Activated CD8-positive, alpha-beta memory T cell treated with anti-CD3 and anti-CD28 coated beads, Interleukin-2, amount 10 ng/mL, durations not matched to agents 7 days and 5 days (primary cell): ENCODE results near the gene UBXN2A. TPM values are rescaled to one million over a fixed set of nuclear protein-coding genes. Genes with fewer than 3 reads are reported as not detected.
"Not testable (repeated sequence)": the region's sequence is repeated elsewhere in the genome, so short reads cannot be mapped to it uniquely, and the experiment has no call there.

Experiments
- ATAC-seq: fragments of 150-1000 bp; cut with Tn5 transposase; one replicate; pipeline ENCODE4 v1.10.0; 2021; ENCODE audit warnings: moderate library complexity
- CTCF ChIA-PET: fragments of 350-600 bp; sonication (Branson Sonifier 250); formaldehyde crosslinking; loops from one replicate; lab custom pipeline; 2021; ENCODE audit warnings: antibody characterized with exemption; lab: Charles Lee
- DNase-seq: peaks from one replicate; pipeline ENCODE4 v3.0.0-alpha.2; 2020
- H3K27ac Mint-ChIP-seq: one replicate; pipeline ENCODE4 v1.8.0; 2021; ENCODE audit warnings: mild to moderate bottlenecking, mixed read lengths
- H3K27me3 Mint-ChIP-seq: one replicate; pipeline ENCODE4 v1.8.0; 2021; ENCODE audit warnings: mixed read lengths
- H3K36me3 Mint-ChIP-seq: one replicate; pipeline ENCODE4 v1.8.0; 2021; ENCODE audit warnings: mild to moderate bottlenecking, mixed read lengths
- H3K4me1 Mint-ChIP-seq: one replicate; pipeline ENCODE4 v1.8.0; 2021; ENCODE audit warnings: mixed read lengths
- H3K4me3 Mint-ChIP-seq: one replicate; pipeline ENCODE4 v1.8.0; 2021; ENCODE audit warnings: mild to moderate bottlenecking, moderate library complexity, mixed read lengths
- H3K9me3 Mint-ChIP-seq: one replicate; pipeline ENCODE4 v1.8.0; 2022; ENCODE audit warnings: low read depth, mixed read lengths
- total RNA-seq, 2 experiments: library from RNA; stranded (reverse); gene quantifications; one replicate each; pipeline ENCODE4 v1.2.3, GENCODE V29; 2021

UBXN2A gene
- total RNA-seq, 2 experiments from 2014 or later: 10.5 to 13.1 TPM

DNA sequence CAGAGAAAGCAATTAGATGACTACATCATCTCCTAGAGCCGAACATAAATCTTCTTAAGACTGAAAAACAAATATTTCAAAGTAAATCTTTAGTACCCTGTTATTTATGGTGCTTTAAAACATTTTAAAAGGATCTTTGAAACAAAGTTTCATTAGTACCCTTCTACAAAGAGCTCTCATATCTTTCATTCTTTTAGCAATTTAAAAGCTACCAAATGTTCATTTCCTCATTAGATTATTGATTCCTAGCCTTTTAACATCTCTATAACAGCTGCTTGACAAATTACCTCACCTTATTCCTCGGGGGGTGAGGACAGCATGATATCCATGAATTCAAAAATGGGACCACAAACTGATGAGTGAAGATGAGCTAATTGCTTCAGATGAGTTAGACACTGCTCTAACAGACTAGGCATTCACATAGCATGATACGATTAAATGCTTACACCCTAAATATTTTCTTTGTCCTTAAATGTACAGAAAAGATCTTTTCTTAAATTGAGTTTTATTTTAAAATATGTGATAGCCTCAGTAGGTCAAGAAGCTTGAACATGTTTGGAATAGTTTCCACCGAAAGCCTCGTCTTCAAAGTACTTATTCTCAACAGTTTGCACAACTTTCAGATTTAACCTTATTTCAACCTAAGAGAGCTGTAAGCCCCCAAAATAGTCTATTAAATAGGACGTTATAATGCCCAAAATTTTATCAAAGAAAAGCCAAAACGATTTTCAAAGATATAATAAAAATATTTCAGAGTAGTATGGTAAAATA is 15.5 kb upstream of the UBXN2A start:
- H3K9me3 Mint-ChIP-seq: no peaks in the 10 kb centered on the region
- H3K4me1 Mint-ChIP-seq: peaks cover 35% of the 10 kb centered on the region
- DNase-seq (no peak), ATAC-seq (no peak)
- no peaks in the 10 kb centered on the region for H3K27me3 Mint-ChIP-seq
- no peak overlapping the region for H3K27ac Mint-ChIP-seq
- H3K4me3 Mint-ChIP-seq: peak overlapping the region; percentile 98
- CTCF ChIA-PET: interaction anchor here (1.0 to 5.0 kb wide), 10 partner anchors 10 to 198 kb away, joined by 3 to 66 read pairs (median 9); partner anchors contain the start of genes TP53I3 and UBXN2A
- H3K36me3 Mint-ChIP-seq: peaks cover 4% of the 10 kb centered on the region

DNA sequence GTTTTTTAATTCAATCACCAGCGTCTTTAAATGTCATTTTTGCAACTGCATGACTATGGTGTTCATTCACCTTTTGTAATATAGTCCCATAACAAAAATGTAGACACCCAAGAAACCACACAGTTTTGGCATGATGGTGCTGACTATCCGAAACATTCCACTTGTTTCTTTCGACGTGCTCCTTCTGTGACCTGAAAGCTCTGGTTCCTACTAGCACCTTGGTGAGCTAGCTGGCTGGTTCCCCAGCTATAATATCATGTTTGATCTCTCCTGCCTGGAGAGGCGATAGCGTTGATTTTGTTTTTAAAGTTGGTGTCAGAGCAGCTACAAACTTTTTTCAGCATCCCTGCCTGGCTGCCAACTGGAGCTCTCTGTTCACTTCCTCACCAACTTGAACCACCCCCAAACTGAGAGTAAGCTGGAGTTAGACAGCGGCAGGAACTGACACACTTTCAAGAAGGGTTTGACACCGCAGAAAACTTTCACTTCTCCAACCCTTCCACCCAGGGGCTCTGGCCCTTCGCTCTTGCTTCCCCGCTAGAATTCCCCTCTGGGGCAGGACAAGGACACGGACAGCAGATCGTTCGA is 14.5 kb upstream of the UBXN2A start:
- no peaks in the 10 kb centered on the region for H3K9me3 Mint-ChIP-seq
- peak overlapping the region; percentile 99 for H3K27ac Mint-ChIP-seq
- CTCF ChIA-PET: interaction anchor here (0.7 to 5.0 kb wide), 23 partner anchors 8 to 238 kb away, joined by 3 to 66 read pairs (median 6); partner anchors contain the start of genes FAM228B, FKBP1B, SF3B6 and TP53I3
- H3K36me3 Mint-ChIP-seq: peaks cover 4% of the 10 kb centered on the region
- H3K4me1 Mint-ChIP-seq: peaks cover 32% of the 10 kb centered on the region
- H3K4me3 Mint-ChIP-seq: peak overlapping the region; percentile 98
- no peaks in the 10 kb centered on the region for H3K27me3 Mint-ChIP-seq
- ATAC-seq (peak; percentile 46), DNase-seq (peak; percentile 83)

DNA sequence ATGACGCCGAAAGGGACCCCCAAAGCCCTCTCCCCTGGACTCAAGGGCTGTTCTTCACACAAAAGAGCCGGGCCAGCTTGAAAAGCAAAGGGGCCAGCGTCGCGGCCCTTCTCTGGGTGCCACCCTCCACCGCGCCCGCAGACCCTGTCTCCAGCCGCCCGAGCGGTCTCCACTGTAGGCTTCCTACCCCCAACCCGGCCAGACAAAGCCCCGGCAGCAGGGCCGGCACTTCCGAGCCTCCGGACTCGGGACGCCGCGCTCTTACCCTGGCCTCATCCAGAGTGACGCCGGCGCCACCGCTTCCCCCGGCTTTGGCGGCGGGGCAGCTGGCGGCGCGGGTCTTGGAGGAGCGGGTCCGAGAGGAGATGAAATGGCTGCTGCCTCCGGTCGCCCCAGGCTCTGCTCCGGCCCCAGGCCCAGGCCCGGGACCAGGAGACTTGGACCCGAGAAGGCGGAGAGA is 13.9 kb upstream of the UBXN2A start:
- Mint-ChIP-seq H3K36me3 (peaks cover 4% of the 10 kb centered on the region), H3K27ac (peak overlapping the region; percentile 99), H3K27me3 (no peaks in the 10 kb centered on the region), H3K4me1 (peaks cover 32% of the 10 kb centered on the region), H3K9me3 (no peaks in the 10 kb centered on the region), H3K4me3 (peak overlapping the region; percentile 98)
- no peak for DNase-seq
- ATAC-seq: peak; percentile 31
- CTCF ChIA-PET: interaction anchor here (0.7 to 5.0 kb wide), 29 partner anchors 8 to 237 kb away, joined by 3 to 66 read pairs (median 5); partner anchors contain the start of genes FAM228B, FKBP1B, SF3B6 and TP53I3

DNA sequence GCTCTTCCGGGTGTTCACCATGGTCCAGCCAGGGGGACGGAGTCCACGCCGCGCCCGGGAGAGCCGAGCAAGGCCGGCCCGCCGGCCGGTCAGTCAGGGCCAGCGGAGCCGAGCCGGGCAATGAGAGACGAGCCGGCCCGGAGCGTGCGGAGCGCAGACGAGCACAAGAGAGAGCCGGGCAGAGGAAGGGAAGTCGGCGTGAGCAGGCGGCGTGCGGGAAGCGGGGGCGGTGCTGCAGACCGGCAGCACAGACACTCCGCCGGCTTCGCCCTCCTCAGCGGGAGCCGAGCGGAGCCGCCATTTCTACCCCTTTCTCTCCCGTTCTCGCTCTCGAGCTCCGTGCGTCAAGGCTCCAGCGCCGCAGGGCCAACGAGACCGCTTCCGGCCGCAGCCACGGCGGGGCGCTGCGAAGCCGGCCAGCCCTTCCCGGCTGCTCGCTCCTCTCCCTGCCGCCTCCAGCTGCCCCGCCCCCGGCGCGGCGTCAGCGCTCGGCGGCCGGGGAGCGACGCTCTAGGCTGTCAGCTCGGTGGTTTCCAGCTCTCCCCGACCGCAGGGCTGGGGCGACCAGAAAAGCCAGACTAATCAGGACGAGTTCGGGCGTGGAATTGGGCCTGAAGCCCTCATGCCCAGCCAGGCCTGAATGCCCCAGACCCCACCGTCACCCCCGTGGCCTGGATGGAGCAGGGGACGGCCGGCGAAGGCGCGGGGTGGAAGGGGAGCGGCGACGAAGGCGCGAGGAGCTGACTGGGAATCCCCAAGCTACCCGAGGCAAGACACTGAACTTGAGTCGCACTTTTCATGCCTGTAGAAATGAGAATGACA is 13.3 kb upstream of the UBXN2A start, which contains the start of gene ATAD2B:
Gene ATAD2B (minus strand): TSS at position 374 of the 822 bp plus-strand sequence. CDS start 353 bp downstream, at position 21.
- peaks cover 32% of the 10 kb centered on the region for H3K4me1 Mint-ChIP-seq
- CTCF ChIA-PET: interaction anchor here (0.6 to 5.0 kb wide), 30 partner anchors 9 to 237 kb away, joined by 3 to 66 read pairs (median 5); partner anchors contain the start of genes FAM228B, FKBP1B, SF3B6 and TP53I3
- peak within 1 kb of the TSS; percentile 98 for H3K4me3 Mint-ChIP-seq

DNA sequence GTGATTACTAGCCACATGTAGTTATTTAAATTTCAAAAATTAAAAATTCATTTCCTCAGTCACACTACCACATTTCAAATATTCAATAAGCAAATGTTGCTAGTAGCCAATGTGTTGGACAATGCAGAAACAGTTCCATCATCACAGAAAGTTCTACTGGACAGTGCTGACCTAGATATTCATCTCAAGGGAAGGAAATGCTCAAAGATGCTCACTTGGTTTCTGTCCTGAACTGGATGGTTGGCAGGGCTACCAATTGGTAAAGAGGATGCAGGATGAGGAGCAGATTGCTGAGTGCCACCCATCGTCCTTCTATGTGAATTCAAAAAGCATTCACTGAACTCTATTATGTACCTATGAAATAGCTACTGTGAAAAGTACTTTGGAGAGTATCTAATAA is 6.0 kb upstream of the UBXN2A start:
- H3K9me3 Mint-ChIP-seq: no peaks in the 10 kb centered on the region
- H3K27ac Mint-ChIP-seq: no peak overlapping the region
- H3K36me3 Mint-ChIP-seq: no peaks in the 10 kb centered on the region
- no peak for ATAC-seq
- peaks cover 6% of the 10 kb centered on the region for H3K4me1 Mint-ChIP-seq
- no peak overlapping the region for H3K4me3 Mint-ChIP-seq
- H3K27me3 Mint-ChIP-seq: peaks cover 13% of the 10 kb centered on the region
- DNase-seq: no peak
- CTCF ChIA-PET: interaction anchor here (1.4 kb wide), 1 partner anchor 150 kb away, joined by 3 read pairs; the partner anchor contains the start of gene TP53I3

More for the DNA sequence above, 13.3 kb upstream of the UBXN2A start, which contains the start of gene ATAD2B:
- ATAC-seq (peak; percentile 87), DNase-seq (peak; percentile 95)
- Mint-ChIP-seq H3K27me3 (no peaks in the 10 kb centered on the region), H3K9me3 (no peaks in the 10 kb centered on the region), H3K36me3 (peaks cover 4% of the 10 kb centered on the region), H3K27ac (peak within 1 kb of the TSS; percentile 99)

DNA sequence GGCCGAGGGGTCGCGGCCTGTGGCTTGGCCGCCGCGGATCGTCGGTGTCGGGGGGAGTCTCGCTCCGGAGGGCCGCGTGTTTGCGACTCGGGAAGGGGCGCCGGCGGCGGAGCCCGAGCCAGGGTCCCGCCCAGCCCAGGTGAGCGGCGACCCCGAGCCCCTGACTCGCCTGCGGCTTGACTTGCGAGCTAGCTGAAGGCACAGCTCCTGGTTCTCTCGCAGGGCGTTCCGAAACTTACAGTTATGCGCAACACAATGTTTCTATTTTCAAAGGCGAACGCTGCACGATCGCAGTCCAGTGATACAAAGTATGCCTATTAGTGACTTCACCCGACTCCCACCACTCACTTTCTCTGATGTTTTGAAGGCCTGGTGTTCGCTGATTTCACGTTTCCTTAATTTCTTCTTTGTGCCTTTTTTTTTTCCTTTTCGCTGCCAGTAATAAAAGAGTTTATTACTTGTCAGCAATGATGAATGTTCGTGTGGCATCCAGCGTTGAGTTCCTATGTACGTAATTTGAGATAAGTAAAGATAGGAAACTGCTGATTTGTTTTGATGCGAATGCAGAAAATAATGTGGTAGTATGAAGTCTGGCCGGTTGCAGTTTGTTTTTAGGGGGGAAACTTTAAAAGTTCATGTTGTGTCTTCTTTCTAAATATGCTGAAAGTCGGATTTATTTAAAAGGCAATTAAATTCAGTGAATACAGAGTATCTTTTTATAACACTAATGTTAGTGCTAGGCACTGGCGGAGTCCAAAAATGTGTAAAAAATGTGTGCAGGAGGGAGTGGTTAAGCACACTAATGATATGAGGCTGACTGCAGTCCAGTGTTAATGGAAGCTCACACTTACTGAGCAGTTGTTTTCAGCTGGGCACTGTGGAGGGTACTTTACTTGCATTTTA is 706 bp downstream of the UBXN2A start:
- H3K4me1 Mint-ChIP-seq: peaks cover 25% of the 10 kb centered on the region
- peaks cover 12% of the 10 kb centered on the region for H3K36me3 Mint-ChIP-seq
- H3K4me3 Mint-ChIP-seq: peak overlapping the region; percentile 86
- peaks cover 13% of the 10 kb centered on the region for H3K27me3 Mint-ChIP-seq
- DNase-seq (peak; percentile 61), ATAC-seq (peak; percentile 56)
- peak overlapping the region; percentile 93 for H3K27ac Mint-ChIP-seq
- H3K9me3 Mint-ChIP-seq: no peaks in the 10 kb centered on the region
- CTCF ChIA-PET: interaction anchor here (1.3 to 4.9 kb wide), 3 partner anchors 12 to 116 kb away, joined by 3 to 66 read pairs (median 4); partner anchors contain the start of gene ATAD2B

DNA sequence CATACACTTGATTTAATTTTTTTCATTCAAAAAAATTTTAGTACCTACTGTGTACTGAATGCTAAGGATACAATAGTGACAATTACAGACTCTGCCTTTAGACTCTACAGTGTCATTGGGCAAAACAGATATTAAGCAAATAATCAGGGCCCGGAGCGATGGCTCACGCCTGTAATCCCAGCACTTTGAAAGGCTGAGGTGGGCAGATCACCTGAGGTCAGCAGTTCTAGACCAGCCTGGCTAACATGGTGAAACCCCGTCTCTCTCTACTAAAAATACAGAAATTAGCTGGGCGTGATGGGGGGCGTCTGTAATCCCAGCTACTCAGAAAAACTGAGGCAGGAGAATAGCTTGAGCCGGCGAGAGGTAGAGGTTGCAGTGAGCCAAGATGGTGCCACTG is 1.4 kb downstream of the UBXN2A start:
- CTCF ChIA-PET: interaction anchor here (1.3 to 4.9 kb wide), 3 partner anchors 11 to 117 kb away, joined by 3 to 66 read pairs (median 4); partner anchors contain the start of gene ATAD2B
- DNase-seq: no peak
- Mint-ChIP-seq H3K27ac (no peak overlapping the region), H3K27me3 (peaks cover 9% of the 10 kb centered on the region), H3K36me3 (peaks cover 12% of the 10 kb centered on the region), H3K4me3 (no peak overlapping the region), H3K4me1 (peaks cover 25% of the 10 kb centered on the region), H3K9me3 (no peaks in the 10 kb centered on the region)
- ATAC-seq: no peak

DNA sequence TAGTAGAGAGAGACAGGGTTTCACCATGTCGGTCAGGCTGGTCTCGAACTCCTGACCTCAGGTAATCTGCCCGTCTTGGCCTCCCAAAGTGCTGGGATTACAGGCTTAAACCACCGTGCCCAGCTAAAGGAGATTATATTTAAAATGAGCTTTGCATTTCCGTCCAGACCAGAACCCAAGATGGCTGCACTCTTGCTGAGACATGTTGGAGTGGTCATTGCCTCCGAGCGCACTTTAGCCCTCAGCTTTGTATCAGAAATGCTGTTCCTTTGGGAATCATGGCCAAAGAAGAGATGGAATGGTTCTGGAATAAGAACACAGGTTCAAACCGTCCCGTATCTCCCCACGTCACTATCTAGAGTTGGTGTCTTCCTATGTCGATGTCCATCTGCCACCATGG is 3.4 kb downstream of the UBXN2A start:
- H3K27ac Mint-ChIP-seq: no peak overlapping the region
- H3K27me3 Mint-ChIP-seq: peaks cover 7% of the 10 kb centered on the region
- no peak overlapping the region for H3K4me3 Mint-ChIP-seq
- peaks cover 25% of the 10 kb centered on the region for H3K4me1 Mint-ChIP-seq
- H3K36me3 Mint-ChIP-seq: peaks cover 12% of the 10 kb centered on the region
- ATAC-seq: no peak
- H3K9me3 Mint-ChIP-seq: no peaks in the 10 kb centered on the region
- no peak for DNase-seq
- CTCF ChIA-PET: no interaction called here

DNA sequence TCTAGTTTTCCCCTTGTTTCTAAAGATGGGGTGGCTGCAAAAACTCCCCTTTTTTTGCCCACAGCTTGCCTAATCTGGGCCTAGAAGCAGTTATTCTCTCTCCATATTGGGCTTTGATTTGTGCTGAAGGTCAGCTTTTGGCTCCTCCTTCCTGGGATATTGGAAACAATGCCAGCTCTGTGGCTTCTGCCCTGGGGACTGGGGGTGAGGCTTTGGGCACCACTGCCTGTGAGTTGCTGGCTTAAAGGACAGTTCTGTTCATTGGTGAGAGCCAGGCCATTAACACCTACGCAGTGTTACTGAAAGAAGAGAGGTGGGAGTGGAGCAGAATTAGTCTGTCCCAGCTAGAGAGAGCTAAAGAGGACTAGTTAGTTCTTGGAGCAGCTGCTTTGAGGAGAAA is 4.3 kb downstream of the UBXN2A start:
- Mint-ChIP-seq H3K9me3 (no peaks in the 10 kb centered on the region), H3K4me3 (no peak overlapping the region), H3K27ac (no peak overlapping the region), H3K27me3 (no peaks in the 10 kb centered on the region), H3K36me3 (peaks cover 12% of the 10 kb centered on the region), H3K4me1 (peaks cover 16% of the 10 kb centered on the region)
- no peak for DNase-seq
- CTCF ChIA-PET: interaction anchor here (1.9 kb wide), 1 partner anchor 18 kb away, joined by 10 read pairs; the partner anchor contains the start of gene ATAD2B
- ATAC-seq: no peak

DNA sequence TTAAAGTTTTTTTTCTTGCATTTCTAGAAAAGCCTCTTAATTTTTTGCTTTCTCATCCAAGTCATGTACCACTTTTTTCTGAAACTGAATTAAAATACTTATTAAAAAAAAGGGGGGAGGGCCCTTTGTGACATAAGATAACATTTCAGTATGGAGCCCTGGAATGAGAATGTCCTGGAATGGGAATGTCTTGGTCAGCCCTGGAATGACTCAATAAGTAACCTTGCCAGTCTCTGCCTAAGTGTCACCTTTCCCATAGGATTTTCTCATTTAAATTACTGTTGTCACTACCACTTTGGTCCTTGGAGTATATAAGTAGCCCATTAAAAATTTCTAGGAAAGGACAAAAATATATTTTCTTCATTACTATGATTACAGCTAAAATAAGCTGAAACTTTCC is 4.7 kb downstream of the UBXN2A start:
- Mint-ChIP-seq H3K36me3 (peaks cover 12% of the 10 kb centered on the region), H3K4me3 (no peak overlapping the region), H3K27me3 (no peaks in the 10 kb centered on the region), H3K4me1 (peaks cover 16% of the 10 kb centered on the region), H3K9me3 (no peaks in the 10 kb centered on the region), H3K27ac (no peak overlapping the region)
- ATAC-seq: no peak
- CTCF ChIA-PET: interaction anchor here (1.9 kb wide), 1 partner anchor 18 kb away, joined by 10 read pairs; the partner anchor contains the start of gene ATAD2B
- no peak for DNase-seq

DNA sequence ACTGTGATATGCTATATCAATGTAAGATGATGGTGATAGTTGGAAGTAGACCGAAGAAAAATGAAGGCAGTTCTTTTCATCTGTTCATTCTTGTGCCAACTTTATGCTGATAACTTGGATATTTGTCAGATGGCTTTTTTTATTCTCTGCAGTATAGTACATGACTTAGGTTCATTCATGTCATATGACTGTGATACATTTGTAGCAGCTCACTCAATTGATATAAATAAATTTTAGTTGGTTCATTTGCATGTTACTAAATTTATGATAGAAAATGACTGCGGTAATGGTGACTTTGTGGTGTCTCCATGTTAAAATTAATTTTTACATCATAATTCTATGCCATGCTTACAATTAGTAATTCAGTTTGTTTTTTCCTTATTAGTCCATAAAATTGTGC is 7.1 kb downstream of the UBXN2A start:
- Mint-ChIP-seq H3K36me3 (peaks cover 9% of the 10 kb centered on the region), H3K4me3 (no peak overlapping the region), H3K27ac (no peak overlapping the region), H3K4me1 (peaks cover 5% of the 10 kb centered on the region), H3K9me3 (no peaks in the 10 kb centered on the region), H3K27me3 (no peaks in the 10 kb centered on the region)
- CTCF ChIA-PET: no interaction called here
- DNase-seq (no peak), ATAC-seq (no peak)

DNA sequence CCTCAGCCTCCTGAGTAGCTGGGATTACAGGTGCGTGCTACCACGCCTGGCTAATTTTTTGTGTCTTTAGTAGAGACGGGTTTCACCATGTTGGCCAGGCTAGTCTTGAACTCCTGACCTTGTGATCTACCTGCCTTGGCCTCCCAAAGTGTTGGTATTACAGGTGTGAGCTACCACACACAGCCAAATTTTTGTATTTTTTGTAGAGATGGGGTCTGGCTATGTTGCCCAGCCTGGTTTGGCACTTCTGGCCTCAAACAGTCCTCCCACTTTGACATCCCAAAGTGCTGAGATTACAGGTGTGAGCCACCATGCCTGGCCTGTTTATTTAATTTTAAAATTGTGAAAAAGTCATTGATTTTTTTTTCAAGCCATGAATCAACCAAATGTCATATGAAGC is 12.3 kb downstream of the UBXN2A start:
- CTCF ChIA-PET: interaction anchor here (0.7 kb wide), 1 partner anchor 11 kb away, joined by 3 read pairs; no protein-coding TSS in a partner anchor
- H3K27me3 Mint-ChIP-seq, H3K27ac Mint-ChIP-seq, H3K4me1 Mint-ChIP-seq, DNase-seq, ATAC-seq, H3K9me3 Mint-ChIP-seq, H3K4me3 Mint-ChIP-seq, H3K36me3 Mint-ChIP-seq: not testable (repeated sequence)
